ENCODE data around the gene PEX26.
"Not testable (repeated sequence)": the region's sequence is repeated elsewhere in the genome, so short reads cannot be mapped to it uniquely, and the experiment has no call there.

The PEX26 gene

GRCh38 chr22:18130699-18131429 is 53.1 kb downstream of the PEX26 start:
- DNase-seq, result no peak
- Mint-ChIP-seq H3K27ac (no peak overlapping the region), H3K4me1 (no peaks in the 10 kb centered on the region)

GRCh38 chr22:18133452-18133851 is 55.7 kb downstream of the PEX26 start:
- TF ChIP-seq, protein P1, sequence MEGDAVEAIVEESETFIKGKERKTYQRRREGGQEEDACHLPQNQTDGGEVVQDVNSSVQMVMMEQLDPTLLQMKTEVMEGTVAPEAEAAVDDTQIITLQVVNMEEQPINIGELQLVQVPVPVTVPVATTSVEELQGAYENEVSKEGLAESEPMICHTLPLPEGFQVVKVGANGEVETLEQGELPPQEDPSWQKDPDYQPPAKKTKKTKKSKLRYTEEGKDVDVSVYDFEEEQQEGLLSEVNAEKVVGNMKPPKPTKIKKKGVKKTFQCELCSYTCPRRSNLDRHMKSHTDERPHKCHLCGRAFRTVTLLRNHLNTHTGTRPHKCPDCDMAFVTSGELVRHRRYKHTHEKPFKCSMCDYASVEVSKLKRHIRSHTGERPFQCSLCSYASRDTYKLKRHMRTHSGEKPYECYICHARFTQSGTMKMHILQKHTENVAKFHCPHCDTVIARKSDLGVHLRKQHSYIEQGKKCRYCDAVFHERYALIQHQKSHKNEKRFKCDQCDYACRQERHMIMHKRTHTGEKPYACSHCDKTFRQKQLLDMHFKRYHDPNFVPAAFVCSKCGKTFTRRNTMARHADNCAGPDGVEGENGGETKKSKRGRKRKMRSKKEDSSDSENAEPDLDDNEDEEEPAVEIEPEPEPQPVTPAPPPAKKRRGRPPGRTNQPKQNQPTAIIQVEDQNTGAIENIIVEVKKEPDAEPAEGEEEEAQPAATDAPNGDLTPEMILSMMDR (IDR thresholded peaks at IDR 0.05), result no peak
- H3K27me3 Mint-ChIP-seq (ENCODE audit: low read depth, poor library complexity), result peaks cover 6% of the 10 kb centered on the region
- peaks cover 7% of the 10 kb centered on the region for H3K36me3 Mint-ChIP-seq (ENCODE audit: low read depth)
- H3K27ac Mint-ChIP-seq, result no peak overlapping the region
- H3K9me3 Mint-ChIP-seq, result peaks cover 5% of the 10 kb centered on the region
- no peaks in the 10 kb centered on the region for H3K4me1 Mint-ChIP-seq
- no peak for DNase-seq
- no peak overlapping the region for H3K4me3 Mint-ChIP-seq

More at GRCh38 chr22:18130699-18131429, 53.1 kb downstream of the PEX26 start:
- Mint-ChIP-seq H3K9me3 (no peaks in the 10 kb centered on the region), H3K36me3 (ENCODE audit: low read depth) (peaks cover 12% of the 10 kb centered on the region), H3K4me3 (no peak overlapping the region), H3K27me3 (ENCODE audit: low read depth, poor library complexity) (peaks cover 9% of the 10 kb centered on the region)
- TF ChIP-seq, protein P1 (IDR thresholded peaks at IDR 0.05), result no peak

GRCh38 chr22:18136563-18137320 is 59.0 kb downstream of the PEX26 start:
- TF ChIP-seq, protein P1 (IDR thresholded peaks at IDR 0.05), result no peak
- no peak for DNase-seq
- Mint-ChIP-seq H3K4me3 (no peak overlapping the region), H3K36me3 (ENCODE audit: low read depth) (peaks cover 11% of the 10 kb centered on the region), H3K4me1 (no peaks in the 10 kb centered on the region), H3K27ac (no peak overlapping the region), H3K9me3 (peaks cover 14% of the 10 kb centered on the region), H3K27me3 (ENCODE audit: low read depth, poor library complexity) (peaks cover 8% of the 10 kb centered on the region)

DNA sequence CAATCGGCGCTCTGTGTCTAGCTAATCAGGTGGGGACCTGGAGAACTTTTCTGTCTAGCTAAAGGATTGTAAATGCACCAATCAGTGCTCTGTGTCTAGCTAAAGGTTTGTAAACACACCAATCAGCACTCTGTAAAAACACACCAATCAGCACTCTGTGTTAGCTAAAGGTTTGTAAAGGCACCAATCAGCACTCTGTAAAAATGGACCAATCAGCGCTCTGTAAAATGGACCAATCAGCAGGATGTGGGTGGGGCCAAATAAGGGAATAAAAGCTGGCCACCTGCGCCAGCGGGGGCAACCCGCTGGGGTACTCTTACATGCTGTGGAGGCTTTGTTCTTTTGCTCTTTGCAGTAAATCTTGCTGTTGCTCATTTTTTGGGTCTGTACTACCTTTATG is 63.2 kb downstream of the PEX26 start:
- H3K9me3 Mint-ChIP-seq, result peaks cover 25% of the 10 kb centered on the region
- not testable (repeated sequence) for H3K27ac Mint-ChIP-seq, DNase-seq, H3K4me3 Mint-ChIP-seq, H3K4me1 Mint-ChIP-seq
- H3K36me3 Mint-ChIP-seq (ENCODE audit: low read depth), result peaks cover 11% of the 10 kb centered on the region
- peaks cover 12% of the 10 kb centered on the region for H3K27me3 Mint-ChIP-seq (ENCODE audit: low read depth, poor library complexity)

DNA sequence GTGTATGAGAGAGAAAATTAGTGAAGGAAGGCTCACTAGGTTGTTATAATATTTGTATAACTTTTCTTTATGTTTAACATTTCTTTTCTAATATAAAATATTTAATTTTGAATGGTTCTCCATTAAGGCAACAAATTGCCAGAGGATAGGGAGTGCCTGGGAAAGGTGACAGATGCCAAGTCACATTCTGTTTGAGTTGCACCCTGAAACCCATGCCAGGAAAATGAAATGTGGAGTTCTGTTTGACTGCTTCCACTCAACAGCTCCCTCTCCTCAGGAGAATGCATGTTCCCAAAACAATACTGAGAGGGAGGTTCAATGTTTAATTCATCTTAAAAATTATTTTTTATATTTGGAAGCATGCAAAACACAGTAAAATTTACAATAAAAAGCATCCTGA is 66.3 kb downstream of the PEX26 start:
- H3K27me3 Mint-ChIP-seq (ENCODE audit: low read depth, poor library complexity), result peaks cover 41% of the 10 kb centered on the region
- no peak for DNase-seq
- TF ChIP-seq, protein P1 (IDR thresholded peaks at IDR 0.05), result no peak
- peaks cover 21% of the 10 kb centered on the region for H3K9me3 Mint-ChIP-seq
- no peak overlapping the region for H3K27ac Mint-ChIP-seq
- peaks cover 4% of the 10 kb centered on the region for H3K36me3 Mint-ChIP-seq (ENCODE audit: low read depth)
- H3K4me1 Mint-ChIP-seq, result peaks cover 11% of the 10 kb centered on the region
- H3K4me3 Mint-ChIP-seq, result no peak overlapping the region

DNA sequence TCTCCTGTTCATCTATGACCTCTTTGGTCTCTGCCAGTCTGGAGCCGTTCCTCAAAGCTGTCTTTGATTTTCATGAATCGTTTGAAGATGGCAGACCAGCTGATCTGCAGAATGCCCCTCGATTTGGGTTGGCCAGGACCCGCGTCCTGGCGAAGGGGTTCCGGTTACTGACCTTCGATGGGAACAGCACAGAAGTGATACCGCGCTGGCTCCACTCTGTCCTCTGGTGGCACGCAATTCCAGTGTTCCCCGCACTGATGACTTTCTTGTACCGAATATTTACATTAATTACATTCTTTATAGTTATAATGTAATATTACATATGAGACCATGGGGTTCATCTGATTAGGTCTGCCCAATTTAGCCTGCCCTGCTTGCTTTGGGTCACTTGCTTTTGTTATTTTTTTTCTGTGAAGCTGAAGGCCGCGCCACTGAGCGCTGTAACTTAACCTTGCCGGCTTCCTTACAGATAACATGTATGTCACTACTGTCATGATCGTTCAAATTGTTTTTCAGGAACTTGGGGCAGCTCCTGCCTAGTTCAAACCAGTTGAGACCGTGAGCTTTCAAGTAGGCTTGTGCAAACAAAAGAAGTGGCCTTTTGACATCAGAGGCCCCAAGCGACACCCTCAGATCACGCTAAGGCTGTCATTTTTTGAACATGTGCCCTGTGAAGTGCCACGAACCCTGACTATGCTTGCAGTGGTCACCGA is 68.0 kb downstream of the PEX26 start:
- TF ChIP-seq, protein P1 (IDR thresholded peaks at IDR 0.05), result no peak
- Mint-ChIP-seq H3K4me3 (no peak overlapping the region), H3K27me3 (ENCODE audit: low read depth, poor library complexity) (peaks cover 59% of the 10 kb centered on the region), H3K27ac (peak overlapping the region; percentile 57), H3K9me3 (peaks cover 25% of the 10 kb centered on the region), H3K4me1 (peaks cover 11% of the 10 kb centered on the region), H3K36me3 (ENCODE audit: low read depth) (peaks cover 4% of the 10 kb centered on the region)
- no peak for DNase-seq
